ENCODE data around the gene SETD1B.

The SETD1B gene

DNA sequence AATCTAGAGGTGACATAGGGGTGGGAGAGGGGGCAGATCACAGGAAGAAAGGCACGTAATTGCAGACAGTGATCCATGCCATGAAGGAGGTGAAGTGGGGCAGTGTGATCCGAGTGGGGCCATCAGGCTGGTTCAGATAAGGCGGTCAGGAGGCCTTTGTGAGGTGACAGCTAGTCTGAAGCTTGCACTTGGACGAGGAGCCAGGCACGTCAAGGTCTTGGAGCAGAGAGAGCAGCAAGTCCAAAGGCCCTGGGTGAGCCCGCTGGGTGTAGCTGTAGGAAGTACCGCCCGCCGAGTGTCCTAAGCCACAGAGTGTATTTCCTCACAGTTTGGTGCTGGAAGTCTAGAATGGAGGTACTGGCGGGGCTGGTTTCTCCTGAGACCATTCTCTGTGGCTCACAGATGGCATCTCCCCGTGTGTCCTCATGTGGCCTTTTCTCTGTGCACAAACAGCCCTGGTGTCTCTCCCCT is 33.9 kb upstream of the SETD1B start:
- Histone ChIP-seq H3K27me3 (ENCODE audit: insufficient read depth, low read length) (no peaks in the 10 kb centered on the region), H3K36me3 (ENCODE audit: insufficient read depth, low read length) (no peaks in the 10 kb centered on the region), H3K79me2 (ENCODE audit: control insufficient read depth, insufficient read depth, low read length, unreplicated experiment) (no peaks in the 10 kb centered on the region), H2AFZ (ENCODE audit: low read length, unreplicated experiment) (no peak overlapping the region), H3K4me1 (ENCODE audit: control insufficient read depth, insufficient read depth, low read length, unreplicated experiment) (peaks cover 38% of the 10 kb centered on the region), H3K4me3 (ENCODE audit: low read depth, low read length) (no peak overlapping the region), H3K27ac (ENCODE audit: low read depth, low read length) (no peak overlapping the region)

DNA sequence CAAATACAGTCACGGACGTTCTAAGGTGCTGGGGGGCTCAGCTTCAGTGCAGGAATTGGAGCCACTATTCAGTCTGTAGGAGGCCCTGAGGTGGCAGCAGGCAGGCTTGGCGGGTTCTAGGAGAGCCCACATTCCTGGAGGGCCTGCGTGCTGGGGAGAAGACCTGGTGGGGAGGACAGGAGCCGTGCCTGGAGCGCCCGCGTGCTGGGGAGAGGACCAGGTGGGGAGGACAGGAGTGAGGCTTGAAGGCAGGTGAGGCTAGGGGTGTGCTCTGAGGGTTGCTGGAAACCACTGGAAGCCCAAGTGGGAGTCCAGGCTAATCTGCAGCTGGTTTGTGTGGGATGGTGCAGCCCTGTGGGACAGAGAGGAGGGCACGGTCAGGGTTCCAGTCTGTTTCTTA is 33.4 kb upstream of the SETD1B start:
- Histone ChIP-seq H3K27ac (ENCODE audit: low read depth, low read length) (no peak overlapping the region), H3K4me3 (ENCODE audit: low read depth, low read length) (no peak overlapping the region), H3K4me1 (ENCODE audit: control insufficient read depth, insufficient read depth, low read length, unreplicated experiment) (peaks cover 35% of the 10 kb centered on the region), H2AFZ (ENCODE audit: low read length, unreplicated experiment) (no peak overlapping the region), H3K36me3 (ENCODE audit: insufficient read depth, low read length) (no peaks in the 10 kb centered on the region), H3K79me2 (ENCODE audit: control insufficient read depth, insufficient read depth, low read length, unreplicated experiment) (no peaks in the 10 kb centered on the region), H3K27me3 (ENCODE audit: insufficient read depth, low read length) (no peaks in the 10 kb centered on the region)

DNA sequence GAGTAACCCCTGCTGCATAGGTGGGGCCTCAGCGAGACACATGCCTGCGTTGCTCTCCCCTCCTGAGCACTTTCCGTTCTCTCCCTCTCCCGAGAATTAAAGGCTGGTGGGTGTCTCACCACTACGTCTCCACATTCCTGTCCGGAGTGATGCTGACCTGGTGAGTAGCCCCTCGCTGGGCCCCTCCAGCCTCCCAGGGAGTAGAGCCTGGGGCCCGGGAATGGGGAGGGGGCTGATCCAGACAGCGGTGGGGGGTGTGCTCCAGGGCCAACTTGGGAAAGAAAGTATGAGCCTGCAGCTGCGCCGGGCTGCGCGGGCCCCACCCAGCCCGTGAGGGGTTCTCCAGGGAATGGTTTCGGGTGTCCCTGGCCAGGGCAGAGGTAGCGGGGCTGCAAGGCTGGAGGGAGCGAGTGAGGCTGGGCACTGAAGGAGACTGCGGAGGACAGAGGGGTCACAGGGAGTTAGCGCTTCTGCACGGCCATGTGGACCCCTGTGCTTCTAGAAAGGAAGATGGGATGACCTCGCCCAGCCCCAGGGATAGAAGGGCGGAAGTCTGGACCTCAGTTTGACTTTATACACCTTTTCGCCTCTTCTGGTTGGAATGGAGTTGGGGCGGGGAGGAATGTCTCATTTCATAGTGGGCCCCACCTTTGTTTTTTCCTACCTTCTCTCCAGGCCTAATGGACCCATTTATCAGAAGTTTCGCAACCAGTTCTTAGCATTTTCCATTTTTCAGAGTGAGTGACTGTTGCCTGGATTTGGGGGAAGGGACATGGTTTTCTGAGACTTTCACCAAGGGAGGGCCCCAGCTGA is 32.8 kb upstream of the SETD1B start:
- Histone ChIP-seq H3K27ac (ENCODE audit: low read depth, low read length) (no peak overlapping the region), H3K36me3 (ENCODE audit: insufficient read depth, low read length) (no peaks in the 10 kb centered on the region), H3K4me1 (ENCODE audit: control insufficient read depth, insufficient read depth, low read length, unreplicated experiment) (peaks cover 29% of the 10 kb centered on the region), H3K4me3 (ENCODE audit: low read depth, low read length) (no peak overlapping the region), H3K79me2 (ENCODE audit: control insufficient read depth, insufficient read depth, low read length, unreplicated experiment) (no peaks in the 10 kb centered on the region), H2AFZ (ENCODE audit: low read length, unreplicated experiment) (no peak overlapping the region), H3K27me3 (ENCODE audit: insufficient read depth, low read length) (no peaks in the 10 kb centered on the region)

DNA sequence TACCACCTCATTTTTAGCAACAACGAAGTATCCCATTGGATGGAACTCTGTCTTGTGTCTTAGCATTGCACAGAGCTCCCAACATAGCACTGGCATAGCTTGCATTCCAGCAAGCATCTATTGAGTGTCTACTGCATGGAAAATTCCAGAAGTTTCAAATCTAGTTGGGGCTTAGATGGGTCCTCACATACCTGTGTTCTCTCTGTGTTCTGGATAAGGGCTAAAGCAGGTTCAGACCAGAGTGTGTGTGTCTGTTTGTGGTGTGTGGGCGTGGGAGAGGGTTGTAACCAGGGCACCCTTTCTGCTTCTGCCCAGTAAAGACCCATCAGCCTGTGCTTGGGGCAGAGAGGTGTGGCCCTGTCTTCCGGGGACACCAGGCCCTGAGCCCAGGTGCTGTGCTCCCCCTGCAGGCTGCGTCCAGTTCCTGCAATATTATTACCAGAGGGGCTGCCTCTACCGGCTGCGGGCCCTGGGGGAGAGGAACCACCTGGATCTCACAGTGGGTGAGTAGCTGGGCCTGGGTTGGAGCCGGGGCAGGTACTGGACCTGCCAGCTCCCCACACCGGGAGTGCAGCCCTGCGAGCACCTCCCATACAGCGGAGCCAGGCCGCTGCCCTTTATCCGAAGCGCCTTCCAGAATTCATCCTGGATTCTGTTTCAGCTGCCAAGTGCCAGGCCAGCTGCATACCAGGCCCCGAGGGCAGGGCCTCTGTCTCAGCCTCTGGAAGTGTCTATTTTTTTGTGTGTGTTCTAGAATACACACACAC is 30.6 kb upstream of the SETD1B start:
- Histone ChIP-seq H3K4me3 (ENCODE audit: low read depth, low read length) (no peak overlapping the region), H3K27ac (ENCODE audit: low read depth, low read length) (no peak overlapping the region; the same call in 1 of the 2 replicates), H3K4me1 (ENCODE audit: control insufficient read depth, insufficient read depth, low read length, unreplicated experiment) (peaks cover 7% of the 10 kb centered on the region), H3K36me3 (ENCODE audit: insufficient read depth, low read length) (no peaks in the 10 kb centered on the region), H3K79me2 (ENCODE audit: control insufficient read depth, insufficient read depth, low read length, unreplicated experiment) (no peaks in the 10 kb centered on the region), H3K27me3 (ENCODE audit: insufficient read depth, low read length) (no peaks in the 10 kb centered on the region), H2AFZ (ENCODE audit: low read length, unreplicated experiment) (no peak overlapping the region)

DNA sequence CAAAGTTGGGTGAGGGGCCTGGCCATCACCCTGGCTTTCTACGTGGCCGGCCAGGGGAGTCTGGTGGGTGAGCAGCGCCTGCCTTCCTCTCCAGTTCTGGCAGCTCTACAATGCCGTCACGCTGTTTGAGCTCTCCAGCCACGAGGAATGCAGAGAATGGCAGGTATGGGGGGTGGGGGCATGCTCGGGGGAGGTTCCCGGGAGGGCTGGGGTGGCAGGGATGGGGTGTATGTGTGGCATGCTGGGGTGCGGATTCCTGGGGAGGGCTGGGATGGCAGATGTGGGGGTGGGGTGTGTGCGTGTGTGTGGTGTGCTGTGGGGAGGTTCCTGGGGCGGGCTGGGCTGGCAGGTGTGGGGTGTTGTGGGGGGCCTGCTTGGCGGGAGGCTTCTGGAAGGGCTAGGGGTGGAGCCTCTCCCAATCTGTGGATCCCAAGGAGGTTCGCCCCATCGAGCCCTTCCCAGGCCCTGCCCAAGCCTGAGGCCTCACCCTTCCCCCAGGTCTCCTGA is 28.8 kb upstream of the SETD1B start:
- Histone ChIP-seq H3K4me3 (ENCODE audit: low read depth, low read length) (no peak overlapping the region), H3K36me3 (ENCODE audit: insufficient read depth, low read length) (no peaks in the 10 kb centered on the region), H3K27ac (ENCODE audit: low read depth, low read length) (no peak overlapping the region), H3K4me1 (ENCODE audit: control insufficient read depth, insufficient read depth, low read length, unreplicated experiment) (peaks cover 6% of the 10 kb centered on the region), H3K27me3 (ENCODE audit: insufficient read depth, low read length) (no peaks in the 10 kb centered on the region), H3K79me2 (ENCODE audit: control insufficient read depth, insufficient read depth, low read length, unreplicated experiment) (no peaks in the 10 kb centered on the region), H2AFZ (ENCODE audit: low read length, unreplicated experiment) (no peak overlapping the region)

DNA sequence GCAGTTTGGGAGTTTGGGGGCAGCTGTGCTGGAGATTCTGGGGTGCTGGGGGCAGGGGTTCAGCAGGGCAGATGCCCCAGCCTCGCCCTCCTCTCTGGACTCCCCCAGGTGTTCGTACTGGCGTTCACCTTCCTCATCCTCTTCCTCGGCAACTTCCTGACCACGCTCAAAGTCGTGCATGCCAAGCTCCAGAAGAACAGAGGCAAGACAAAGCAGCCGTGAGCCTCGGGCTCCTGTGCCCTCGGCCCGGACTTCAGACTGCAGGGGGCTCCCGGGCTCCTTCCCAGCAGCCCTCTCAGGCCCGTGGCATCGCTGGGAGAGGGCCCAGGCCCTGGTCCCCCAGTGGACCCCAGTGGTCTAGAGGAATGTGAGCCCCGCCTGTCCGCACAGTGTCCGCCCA is 28.3 kb upstream of the SETD1B start:
- Histone ChIP-seq H3K79me2 (ENCODE audit: control insufficient read depth, insufficient read depth, low read length, unreplicated experiment) (no peaks in the 10 kb centered on the region), H2AFZ (ENCODE audit: low read length, unreplicated experiment) (no peak overlapping the region), H3K4me3 (ENCODE audit: low read depth, low read length) (no peak overlapping the region), H3K27ac (ENCODE audit: low read depth, low read length) (no peak overlapping the region), H3K36me3 (ENCODE audit: insufficient read depth, low read length) (no peaks in the 10 kb centered on the region), H3K4me1 (ENCODE audit: control insufficient read depth, insufficient read depth, low read length, unreplicated experiment) (peaks cover 6% of the 10 kb centered on the region), H3K27me3 (ENCODE audit: insufficient read depth, low read length) (no peaks in the 10 kb centered on the region)

DNA sequence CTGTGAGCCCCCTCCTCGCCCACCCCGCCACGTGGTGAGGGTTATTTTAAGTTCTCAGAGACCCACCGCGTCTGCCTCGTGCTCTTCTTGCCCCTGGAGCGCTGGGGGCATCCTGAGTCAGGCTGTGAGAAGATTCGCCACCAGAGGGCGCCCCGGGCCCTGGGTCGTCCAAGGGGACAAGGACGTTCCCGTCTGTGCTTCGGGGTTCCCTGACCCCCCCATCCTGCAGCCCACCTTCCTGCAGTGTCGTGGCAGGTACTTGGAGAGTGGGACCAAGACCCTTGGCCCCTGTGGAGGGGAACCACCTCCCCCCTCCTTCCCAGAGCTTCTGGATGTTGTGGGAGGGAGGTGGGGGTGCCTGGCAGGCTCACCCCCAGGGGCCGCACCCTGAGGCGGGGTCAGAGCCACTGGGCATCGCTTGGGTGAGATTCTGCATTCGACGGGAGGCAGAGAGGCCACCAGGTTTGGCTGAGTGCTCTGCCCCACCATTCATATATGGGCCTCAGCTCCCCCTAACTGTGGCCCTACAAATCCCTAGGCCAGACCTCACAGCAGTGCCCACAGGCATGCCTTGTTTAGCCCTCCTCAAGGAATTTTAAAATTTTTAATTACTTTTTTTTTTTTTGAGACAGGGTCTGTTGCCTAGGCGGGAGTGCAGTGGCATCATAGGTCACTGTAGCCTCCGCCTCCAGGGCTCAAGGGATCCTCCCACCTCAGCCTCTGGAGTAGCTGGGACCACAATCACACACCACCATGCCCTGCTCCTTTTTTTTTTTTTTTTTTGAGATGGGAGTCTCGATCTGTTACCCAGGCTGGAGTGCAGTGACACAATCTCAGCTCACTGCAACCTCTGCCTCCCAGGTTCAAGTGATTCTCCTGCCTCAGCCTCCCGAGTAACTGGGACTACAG is 27.4 kb upstream of the SETD1B start:
- Histone ChIP-seq H3K36me3 (ENCODE audit: insufficient read depth, low read length) (no peaks in the 10 kb centered on the region), H3K4me3 (ENCODE audit: low read depth, low read length) (no peak overlapping the region), H2AFZ (ENCODE audit: low read length, unreplicated experiment) (no peak overlapping the region), H3K4me1 (ENCODE audit: control insufficient read depth, insufficient read depth, low read length, unreplicated experiment) (peaks cover 8% of the 10 kb centered on the region), H3K79me2 (ENCODE audit: control insufficient read depth, insufficient read depth, low read length, unreplicated experiment) (no peaks in the 10 kb centered on the region), H3K27me3 (ENCODE audit: insufficient read depth, low read length) (no peaks in the 10 kb centered on the region), H3K27ac (ENCODE audit: low read depth, low read length) (no peak overlapping the region)

DNA sequence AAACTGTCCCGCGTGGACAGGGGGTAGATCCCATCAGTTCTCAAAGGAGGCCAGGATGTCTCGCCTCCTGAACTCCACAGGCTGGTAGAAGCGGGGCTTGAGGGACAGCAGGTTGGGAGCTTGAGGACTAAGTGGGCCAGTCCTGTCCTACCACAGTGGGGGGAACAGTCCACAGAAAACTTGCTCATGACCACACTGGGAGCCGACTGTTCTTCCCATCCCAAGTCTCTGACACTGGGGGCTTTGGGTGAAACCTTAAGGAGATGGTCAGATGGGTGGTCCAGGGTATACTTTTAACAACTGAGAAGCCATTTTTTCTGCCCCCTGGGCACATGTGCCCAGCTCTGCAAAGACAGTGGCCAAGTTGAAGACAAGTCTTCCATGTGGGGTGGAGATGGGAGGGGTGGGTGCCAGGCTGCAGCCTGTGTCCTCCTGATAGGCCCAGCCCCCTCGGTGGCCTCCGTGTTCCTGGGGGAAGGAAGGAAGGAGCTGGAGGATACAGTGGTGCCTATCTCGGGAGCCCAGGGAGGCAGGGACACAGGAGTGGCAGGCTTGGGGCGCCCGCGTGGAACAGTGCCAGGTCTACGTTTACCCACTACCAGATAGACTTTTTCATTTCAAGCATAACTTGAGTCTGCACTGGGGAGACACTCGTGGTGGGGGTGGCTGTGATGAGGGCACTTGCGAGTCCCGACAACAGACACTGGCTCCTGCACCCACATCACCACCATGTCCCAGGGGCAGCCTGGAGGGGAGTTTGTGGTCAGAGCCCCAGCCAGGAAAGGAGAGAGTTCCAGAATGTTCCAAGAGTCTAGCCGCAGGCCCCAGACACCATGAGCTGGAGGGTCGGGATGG is 25.0 kb upstream of the SETD1B start:
- Histone ChIP-seq H3K27ac (ENCODE audit: low read depth, low read length) (no peak overlapping the region), H3K79me2 (ENCODE audit: control insufficient read depth, insufficient read depth, low read length, unreplicated experiment) (no peaks in the 10 kb centered on the region), H3K27me3 (ENCODE audit: insufficient read depth, low read length) (no peaks in the 10 kb centered on the region), H3K4me1 (ENCODE audit: control insufficient read depth, insufficient read depth, low read length, unreplicated experiment) (peaks cover 16% of the 10 kb centered on the region), H3K4me3 (ENCODE audit: low read depth, low read length) (no peak overlapping the region), H3K36me3 (ENCODE audit: insufficient read depth, low read length) (no peaks in the 10 kb centered on the region), H2AFZ (ENCODE audit: low read length, unreplicated experiment) (no peak overlapping the region)

DNA sequence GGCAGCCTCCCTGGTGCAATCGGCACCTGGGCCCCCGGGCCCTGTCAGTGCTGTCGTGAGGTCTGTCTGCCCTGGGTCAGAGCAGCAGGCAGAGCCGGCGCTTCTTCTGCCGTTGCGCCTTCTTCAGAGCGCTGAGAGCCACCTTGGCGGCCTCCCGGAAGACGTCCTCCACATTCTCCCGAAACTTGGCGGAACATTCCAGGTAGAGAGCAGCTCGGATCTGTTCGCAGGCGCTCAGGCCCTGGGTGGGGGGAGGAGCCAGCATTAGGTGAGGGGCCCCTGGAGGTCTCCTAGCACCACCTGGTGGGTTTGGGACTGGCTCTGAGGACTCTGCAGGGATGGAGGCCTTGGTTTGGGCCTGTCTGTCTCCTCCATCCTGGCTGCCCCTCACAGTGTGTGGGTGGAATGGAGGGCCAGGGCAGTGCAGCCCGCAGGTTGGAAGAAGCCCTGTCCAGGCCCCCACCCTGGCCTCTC is 24.4 kb upstream of the SETD1B start:
- Histone ChIP-seq H3K4me1 (ENCODE audit: control insufficient read depth, insufficient read depth, low read length, unreplicated experiment) (peaks cover 23% of the 10 kb centered on the region), H3K4me3 (ENCODE audit: low read depth, low read length) (no peak overlapping the region), H2AFZ (ENCODE audit: low read length, unreplicated experiment) (no peak overlapping the region), H3K27me3 (ENCODE audit: insufficient read depth, low read length) (no peaks in the 10 kb centered on the region), H3K27ac (ENCODE audit: low read depth, low read length) (no peak overlapping the region), H3K79me2 (ENCODE audit: control insufficient read depth, insufficient read depth, low read length, unreplicated experiment) (no peaks in the 10 kb centered on the region), H3K36me3 (ENCODE audit: insufficient read depth, low read length) (no peaks in the 10 kb centered on the region)
